K562 (cell line): ENCODE measurements around the gene TMCO4. TPM values are rescaled to one million over a fixed set of nuclear protein-coding genes. Genes with fewer than 3 reads are reported as not detected.

Experiments
- ATAC-seq: fragments of 200-7000 bp; cut with Tn5 transposase; 3 replicates; pipeline ENCODE4 v1.9.1; 2020; ENCODE audit warnings: moderate library complexity
- BruUV-seq: library from RNA; stranded (reverse); fragments of 400-500 nt; replicated peaks from 2 replicates; lab custom pipeline; 2021; lab: Mats Ljungman, UMichigan
- CTCF ChIA-PET: fragments of 300-600 bp; formaldehyde crosslinking; extraction: SDS; loops from one replicate; lab custom pipeline; 2021; ENCODE audit warnings: low intra/inter-chr PET ratio; lab: Yijun Ruan, JAX
- POLR2A ChIA-PET: fragments of 300-600, 350-650 bp; sonication (Branson Sonifier 250); formaldehyde crosslinking; extraction: SDS; loops from one replicate; lab custom pipeline; 2021; ENCODE audit warnings: antibody characterized with exemption, inconsistent platforms; lab: Yijun Ruan, JAX
- DNase-seq, 4 experiments: peaks; one replicate each; pipeline versions ENCODE4 v3.0.0 to v3.0.0-alpha.2; 2011 to 2018; ENCODE audit warnings: low spot score in 3 of 4, mixed read lengths in 3 of 4; ENCODE audit errors: extremely low read depth in 1 of 4
- FAIRE-seq: peaks from 2 replicates; lab custom pipeline; 2011; peaks lifted over from hg19 to GRCh38; lab: Jason Lieb, UNC
- H2AFZ ChIP-seq: 2 replicates; pipeline ENCODE4 v1.6.0; 2011; ENCODE audit warnings: low read depth, low read length, control low read depth, inconsistent platforms
- H3K27ac ChIP-seq: fragments of 200-600 bp; 3 replicates; pipeline ENCODE4 v1.8.0; 2011; ENCODE audit warnings: low read depth, mild to moderate bottlenecking, control low read depth, inconsistent platforms, low read length, moderate library complexity, mixed read lengths; ENCODE audit errors: extremely low read depth
- H3K27me3 ChIP-seq, 2 experiments: fragments of 300-600 bp in 1 of 2; 2 replicates in 1 of 2; 3 replicates in 1 of 2; pipeline versions ENCODE4 v1.6.0 to v1.8.0; 2011; ENCODE audit warnings: inconsistent platforms in 2 of 2, low read length in 2 of 2, mild to moderate bottlenecking in 1 of 2, mixed read lengths in 1 of 2, moderate library complexity in 1 of 2; ENCODE audit not compliant: control insufficient read depth in 2 of 2, insufficient read depth in 2 of 2
- H3K36me3 ChIP-seq: fragments of 300-600 bp; 3 replicates; pipeline ENCODE4 v1.8.0; 2011; ENCODE audit warnings: mild to moderate bottlenecking, low read length, inconsistent platforms; ENCODE audit not compliant: control insufficient read depth, insufficient read depth
- H3K4me1 ChIP-seq, 2 experiments: fragments of 200-600 bp in 1 of 2; replicated peaks in 1 of 2; 2 replicates in 1 of 2; 3 replicates in 1 of 2; pipeline versions ENCODE4 v1.5.1 to v1.8.0; 2011; ENCODE audit warnings: inconsistent platforms in 2 of 2, low read length in 2 of 2, mild to moderate bottlenecking in 1 of 2, mixed read lengths in 1 of 2, moderate library complexity in 1 of 2; ENCODE audit not compliant: control insufficient read depth in 2 of 2, insufficient read depth in 2 of 2
- H3K4me2 ChIP-seq: 2 replicates; pipeline ENCODE4 v1.6.1; 2011; ENCODE audit warnings: low read length, control low read depth, inconsistent platforms, mixed read lengths; ENCODE audit not compliant: insufficient read depth
- H3K4me3 ChIP-seq: fragments of 200-600 bp; sonication (generic), shearing (Covaris generic); 2 replicates; pipeline ENCODE4 v1.5.1; 2016; ENCODE audit warnings: control low read depth, inconsistent platforms
- H3K79me2 ChIP-seq: fragments of 200-600 bp; 3 replicates; pipeline ENCODE4 v1.8.0; 2011; ENCODE audit warnings: low read length, inconsistent platforms; ENCODE audit not compliant: control insufficient read depth, insufficient read depth
- H3K9ac ChIP-seq, 2 experiments: 2 replicates each; pipeline versions ENCODE4 v1.6.0 to v1.6.1; 2011; ENCODE audit warnings: low read depth in 2 of 2, low read length in 2 of 2, control low read depth in 1 of 2, inconsistent platforms in 1 of 2, mild to moderate bottlenecking in 1 of 2, mixed read lengths in 1 of 2; ENCODE audit not compliant: insufficient read depth in 1 of 2
- H3K9me1 ChIP-seq: one replicate; pipeline ENCODE4 v1.6.0; 2011; ENCODE audit warnings: inconsistent platforms, mild to moderate bottlenecking, low read length, moderate library complexity; ENCODE audit not compliant: control insufficient read depth, insufficient read depth
- H3K9me3 ChIP-seq: replicated peaks from 2 replicates; pipeline ENCODE4 v1.5.1; 2011; ENCODE audit warnings: low read depth, low read length, inconsistent platforms; ENCODE audit not compliant: control insufficient read depth, insufficient read depth
- H4K20me1 ChIP-seq: replicated peaks from 2 replicates; pipeline ENCODE4 v1.6.1; 2011; ENCODE audit warnings: low read length, inconsistent platforms, mixed read lengths; ENCODE audit not compliant: control insufficient read depth, insufficient read depth
- BACH1 ChIP-seq: fragments of 200-800 bp; sonication (Bioruptor generic); IDR thresholded peaks from 2 replicates; pipeline ENCODE4 v1.6.1; 2016; ENCODE audit warnings: missing genetic modification characterization, missing compliant biosample characterization
- ETS2 ChIP-seq: IDR thresholded peaks from 2 replicates; pipeline ENCODE4 v1.6.1; 2016; ENCODE audit warnings: borderline replicate concordance, missing genetic modification characterization, mild to moderate bottlenecking, moderate library complexity, missing compliant biosample characterization; ENCODE audit not compliant: poor library complexity, severe bottlenecking
- GATAD2B ChIP-seq: fragments of 450-650 bp; IDR thresholded peaks from 2 replicates; pipeline ENCODE4 v1.6.1; 2017; ENCODE audit warnings: mild to moderate bottlenecking, borderline replicate concordance
- HDGF ChIP-seq: fragments of 450-650 bp; IDR thresholded peaks from 2 replicates; pipeline ENCODE4 v1.6.1; 2016
- HMG20B ChIP-seq: fragments of 250-450 bp; sonication (Bioruptor Pico); IDR thresholded peaks from 2 replicates; pipeline ENCODE4 v1.5.0; 2021; ENCODE audit warnings: mild to moderate bottlenecking
- MED1 ChIP-seq: sonication (generic); formaldehyde crosslinking; IDR thresholded peaks from 2 replicates; pipeline ENCODE4 v1.8.1; 2023; ENCODE audit warnings: missing genetic modification reagents, borderline replicate concordance
- NFRKB ChIP-seq: fragments of 450-650 bp; IDR thresholded peaks from 2 replicates; pipeline ENCODE4 v1.6.1; 2016; ENCODE audit warnings: low read depth
- TFAM ChIP-seq: fragments of 250-450 bp; sonication (Bioruptor Pico); conservative IDR thresholded peaks from 2 replicates; pipeline ENCODE4 v1.5.0; 2021; ENCODE audit warnings: mild to moderate bottlenecking, moderate library complexity
- ZBTB11 ChIP-seq, 3 experiments: fragments of 200-800 bp in 1 of 3; fragments of 250-450 bp in 1 of 3; fragments of 450-650 bp in 1 of 3; sonication (Bioruptor Pico) in 1 of 3; sonication (Bioruptor generic) in 1 of 3; formaldehyde crosslinking in 1 of 3; IDR thresholded peaks; 2 replicates each; pipeline versions ENCODE4 v1.6.1 to v1.8.0; 2016 to 2022; ENCODE audit warnings: mild to moderate bottlenecking in 2 of 3, missing genetic modification characterization in 2 of 3, missing compliant biosample characterization in 1 of 3, moderate library complexity in 1 of 3
- ZKSCAN1 ChIP-seq: fragments of 150-350 bp; IDR thresholded peaks from 2 replicates; pipeline ENCODE4 v1.6.1; 2016; ENCODE audit warnings: low read depth, low read length
- ZNF354B ChIP-seq: fragments of 250-450 bp; sonication (Bioruptor Pico); IDR thresholded peaks from 2 replicates; pipeline ENCODE4 v1.4.0; 2020
- WGBS: fragments of 100-300 bp; shearing (Covaris generic); methylation state at CpG from one replicate; pipeline ENCODE4 v1.1.6; 2016; ENCODE audit warnings: low coverage, mixed read lengths; ENCODE audit not compliant: insufficient coverage; ENCODE audit errors: missing lambda C conversion rate; 5-methylcytosine and 5-hydroxymethylcytosine counted together
- in situ Hi-C: fragments of 300-500 bp; cut with MboI; formaldehyde crosslinking; loops from 4 replicates; pipeline ENCODE4 v1.15.0; 2018; ENCODE audit warnings: inconsistent platforms, mixed read lengths
- intact Hi-C: fragments of 100-400 bp; cut with micrococcal nuclease; formaldehyde crosslinking; loops from 2 replicates; pipeline ENCODE4 v1.14.2; 2022
- polyA plus RNA-seq, 8 experiments: library from polyadenylated mRNA; depleted of rRNA in 4 of 8; stranded (reverse) in 5 of 8; unstranded in 3 of 8; fragments of >200 nt; fragmentation: Nextera tagmentation in 2 of 8; fragmentation: Illumina TruSeq in 1 of 8; extraction: Ambion mirVana in 2 of 8; extraction: Trizol in 1 of 8; gene quantifications; 2 replicates each; pipeline versions ENCODE4 v1.2.1 to v1.2.3, GENCODE V29; 2011 to 2014; ENCODE audit warnings: inconsistent platforms in 1 of 8, missing spikeins in 1 of 8
- total RNA-seq, 7 experiments: library from RNA; depleted of rRNA in 6 of 7; stranded (reverse); fragments of >200 nt in 6 of 7; fragmentation: Illumina TruSeq in 2 of 7; extraction: Trizol in 2 of 7; gene quantifications; 2 replicates each; pipeline versions ENCODE4 v1.2.1 to v1.2.3, GENCODE V29; 2011 to 2021; ENCODE audit warnings: low replicate concordance in 1 of 7
- TF ChIP-seq, protein P1 (sequence below): sonication (generic); formaldehyde crosslinking; IDR thresholded peaks from 2 replicates; pipeline ENCODE4 v1.8.1; 2023; ENCODE audit warnings: mild to moderate bottlenecking, missing genetic modification reagents, moderate library complexity

TMCO4 gene
- total and polyA plus RNA-seq, 9 of the 15 experiments (the other 6 are each of a cell fraction or from before 2014, with no cell fraction given): 0.06 to 2.1 (median 1.2) TPM

- TF ChIP-seq ZBTB11 (CRISPR knock-in tag; IDR thresholded peaks at IDR 0.05) (no peak), ZKSCAN1 (no peak), BACH1 (tag) (no peak), HDGF (no peak)
- TF ChIP-seq, protein P1, sequence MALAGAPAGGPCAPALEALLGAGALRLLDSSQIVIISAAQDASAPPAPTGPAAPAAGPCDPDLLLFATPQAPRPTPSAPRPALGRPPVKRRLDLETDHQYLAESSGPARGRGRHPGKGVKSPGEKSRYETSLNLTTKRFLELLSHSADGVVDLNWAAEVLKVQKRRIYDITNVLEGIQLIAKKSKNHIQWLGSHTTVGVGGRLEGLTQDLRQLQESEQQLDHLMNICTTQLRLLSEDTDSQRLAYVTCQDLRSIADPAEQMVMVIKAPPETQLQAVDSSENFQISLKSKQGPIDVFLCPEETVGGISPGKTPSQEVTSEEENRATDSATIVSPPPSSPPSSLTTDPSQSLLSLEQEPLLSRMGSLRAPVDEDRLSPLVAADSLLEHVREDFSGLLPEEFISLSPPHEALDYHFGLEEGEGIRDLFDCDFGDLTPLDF (CRISPR knock-in tag): no peak
- TF ChIP-seq, all 486 proteins: peak for 0
These were observed 68.3 kb downstream of the TMCO4 start (continued) for GRCh38 chr1:19731311-19731821.

GRCh38 chr1:19730793-19731192, 68.9 kb downstream of the TMCO4 start:
- FAIRE-seq: no peak
- 0% methylated on average over 3 of the region's 3 CpGs for WGBS
- ChIA-PET CTCF (no interaction called here), POLR2A (interaction anchor here (0.5 kb wide), 2 partner anchors 28 to 252 kb away, joined by 3 read pairs; no protein-coding TSS in a partner anchor)
- Histone ChIP-seq H2AFZ (no peak overlapping the region), H3K36me3 (no peaks in the 10 kb centered on the region), H4K20me1 (no peaks in the 10 kb centered on the region), H3K4me3 (no peak overlapping the region), H3K79me2 (no peaks in the 10 kb centered on the region), H3K4me2 (no peak overlapping the region), H3K27me3 (peaks cover 7 to 62% of the 10 kb centered on the region in 2 experiments; a peak in 4 of 5 replicates), H3K9me3 (peaks cover 5% of the 10 kb centered on the region), H3K9me1 (no peaks in the 10 kb centered on the region), H3K27ac (no peak overlapping the region), H3K4me1 (no peaks in the 10 kb centered on the region), H3K9ac (no peak overlapping the region)
- TF ChIP-seq ETS2 (no peak), NFRKB (no peak), MED1 (CRISPR knock-in tag) (no peak), ZNF354B (CRISPR knock-in tag) (no peak), TFAM (CRISPR knock-in tag) (no peak), HMG20B (CRISPR knock-in tag) (no peak), GATAD2B (no peak)
- intact Hi-C loops: no loop called here
- BruUV-seq: no TSS peak
- in situ Hi-C loops: no loop called here
- no peak for DNase-seq
- ATAC-seq: no peak
